NCI-H1436 (cell line): ENCODE results near the gene PREX1.

ENCODE experiments used
- DNase-seq: peaks from one replicate; lab custom pipeline; 2025; lab: John Stamatoyannopoulos, UW

The PREX1 gene

DNA sequence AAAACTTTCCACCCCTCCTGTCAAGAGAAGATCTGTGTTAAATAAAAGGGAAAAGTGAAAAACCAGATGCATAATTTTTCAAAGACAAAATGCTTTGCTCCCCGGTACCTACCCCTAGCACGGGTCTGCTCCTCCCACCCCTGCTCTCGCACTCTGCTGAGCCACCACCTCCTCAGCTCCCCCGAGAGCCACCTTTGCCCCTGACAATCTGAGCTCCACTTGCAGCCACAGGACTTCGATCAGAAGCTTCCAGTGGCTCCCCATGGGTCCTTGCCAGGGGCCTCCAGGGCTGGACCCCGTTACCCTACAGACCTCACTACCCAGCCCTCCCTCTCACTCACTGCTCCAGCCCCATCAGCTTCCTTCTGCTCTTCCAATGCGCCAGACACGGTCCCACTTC is 171.7 kb downstream of the PREX1 start:
- DNase-seq = no peak

- DNase-seq = no peak
These were observed 174.1 kb downstream of the PREX1 start for GRCh38 chr20:48653706-48654051.

- no peak for DNase-seq
These were observed 174.7 kb downstream of the PREX1 start for GRCh38 chr20:48652961-48653705.

DNA sequence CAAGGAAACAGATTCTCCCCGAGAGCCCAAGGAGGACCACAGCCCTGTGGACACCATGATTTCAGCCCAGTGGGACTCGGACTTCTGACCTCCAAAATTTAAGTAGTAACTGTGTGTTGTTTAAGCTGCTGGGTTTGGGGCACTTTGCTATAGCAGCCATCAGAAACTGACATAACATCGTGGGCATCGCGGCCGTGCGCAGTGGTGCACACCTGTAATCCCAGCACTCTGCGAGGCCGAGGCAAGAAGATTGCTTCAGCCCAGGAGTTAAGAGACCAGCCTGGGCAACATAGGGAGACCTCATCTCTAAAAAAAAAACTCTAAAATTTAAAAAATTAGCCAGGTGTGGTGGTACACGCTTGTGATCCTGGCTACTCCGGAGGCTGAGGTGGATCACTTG is 175.8 kb downstream of the PREX1 start:
- no peak for DNase-seq

GRCh38 chr20:48651271-48651670 is 176.5 kb downstream of the PREX1 start:
- DNase-seq = no peak

- no peak for DNase-seq
These were observed 177.9 kb downstream of the PREX1 start for GRCh38 chr20:48649868-48650267.

DNA sequence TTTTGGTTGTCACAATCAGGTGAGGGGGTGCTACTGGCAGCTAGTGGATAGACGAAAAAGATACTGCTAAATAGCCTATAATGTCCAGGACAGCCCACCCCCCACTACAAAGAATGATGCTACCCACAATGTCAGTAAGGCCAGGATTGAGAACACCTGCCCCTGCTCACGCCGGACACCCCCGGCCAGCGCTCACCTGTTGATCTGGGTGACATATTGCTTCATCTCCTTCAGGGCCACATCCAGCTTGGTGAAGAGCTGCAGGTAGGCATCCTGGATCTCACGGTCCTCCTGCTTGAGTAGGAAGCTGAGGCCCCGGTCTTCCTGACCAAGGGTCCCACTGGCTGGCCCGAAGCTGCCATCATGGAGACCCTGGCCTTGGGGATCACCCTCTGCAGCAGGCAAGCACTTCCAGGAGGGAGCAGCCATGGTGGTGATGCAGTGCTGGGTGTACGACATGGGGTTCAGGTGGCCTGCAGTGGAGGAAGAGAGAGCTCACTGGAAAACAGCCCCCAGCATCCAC is 178.6 kb downstream of the PREX1 start:
- no peak for DNase-seq

GRCh38 chr20:48648482-48649051 is 179.2 kb downstream of the PREX1 start:
- DNase-seq = no peak

DNA sequence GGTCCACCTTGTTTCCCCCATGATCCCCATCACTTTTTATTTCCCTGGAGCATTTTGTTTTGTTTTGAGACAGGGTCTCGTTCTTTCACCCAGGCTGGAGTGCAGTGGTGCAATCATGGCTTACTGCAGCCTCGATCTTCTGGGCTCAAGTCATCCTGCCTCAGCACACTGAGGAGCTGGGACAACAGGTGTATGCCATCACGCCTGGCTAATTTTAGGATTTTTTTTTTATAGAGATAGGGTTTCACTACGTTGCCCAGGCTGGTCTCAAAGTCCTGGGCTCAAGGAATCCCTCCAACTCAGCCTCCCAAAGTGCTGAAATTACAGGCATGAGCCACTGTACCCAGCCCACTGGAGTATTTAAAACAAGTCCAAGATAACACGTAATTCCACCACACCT is 179.9 kb downstream of the PREX1 start:
- no peak for DNase-seq

GRCh38 chr20:48645666-48646065 is 182.1 kb downstream of the PREX1 start:
- DNase-seq = no peak

DNA sequence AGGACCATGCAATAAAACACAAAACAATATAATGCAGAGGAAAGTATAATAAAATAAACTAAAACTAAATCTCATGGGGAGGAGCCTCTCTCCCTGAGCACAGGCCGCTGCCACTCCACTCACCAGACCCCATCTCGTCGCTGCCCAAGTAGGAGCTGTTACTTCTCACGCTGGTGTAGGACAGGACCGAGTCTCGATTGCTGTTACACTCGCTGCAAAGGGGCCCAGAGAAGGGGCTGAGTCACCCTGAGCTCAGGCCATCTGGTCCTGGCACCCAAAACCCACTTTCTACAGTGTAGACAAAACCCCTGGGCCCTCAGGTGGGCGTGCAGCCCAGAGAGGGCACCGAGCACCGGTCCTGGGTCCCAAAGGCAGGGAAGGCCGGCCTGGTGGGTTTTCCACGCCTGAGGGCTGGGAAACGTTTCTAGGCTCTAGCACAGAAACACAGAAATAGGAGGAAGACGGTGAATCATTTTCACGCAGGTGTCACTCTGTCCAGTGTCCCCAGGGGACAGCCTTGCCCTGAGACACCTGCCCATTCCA is 183.4 kb downstream of the PREX1 start:
- no peak for DNase-seq

DNA sequence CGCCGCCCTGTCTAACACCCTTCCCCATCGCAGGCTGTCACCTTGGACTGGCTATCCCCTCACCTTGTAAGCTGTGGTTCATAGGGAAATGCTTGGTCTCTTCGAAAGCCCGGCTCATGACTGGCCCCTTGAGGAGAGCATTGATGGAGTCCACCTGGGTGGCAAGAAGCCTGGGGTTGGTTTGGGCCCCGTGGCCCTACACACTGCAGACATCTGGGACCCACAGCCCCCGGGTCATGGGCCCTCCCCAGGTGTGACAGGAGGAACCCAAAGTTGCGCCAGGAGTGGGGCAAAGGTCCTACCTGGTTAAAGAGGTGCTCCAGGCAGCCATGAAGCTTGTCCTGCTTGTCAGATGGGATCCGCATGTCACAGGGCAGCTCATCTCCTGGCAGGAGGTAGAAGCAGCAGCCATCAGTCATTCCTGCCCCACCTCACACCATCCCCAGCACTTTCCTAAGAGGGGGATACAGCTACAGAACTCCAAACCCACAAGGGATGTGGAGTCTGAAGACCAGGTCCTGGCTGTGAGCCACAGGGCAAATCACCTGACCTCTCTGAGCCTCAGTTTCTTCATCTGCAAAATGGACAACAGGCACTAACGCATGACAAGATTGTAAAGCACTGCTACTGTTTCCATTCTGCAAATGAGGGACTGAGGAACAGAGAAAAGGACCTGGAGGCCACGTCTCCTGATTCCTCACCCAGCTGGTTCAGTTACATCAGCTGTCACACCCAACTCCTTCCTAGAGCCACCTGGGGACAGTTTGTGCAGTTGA is 185.5 kb downstream of the PREX1 start:
- no peak for DNase-seq

DNA sequence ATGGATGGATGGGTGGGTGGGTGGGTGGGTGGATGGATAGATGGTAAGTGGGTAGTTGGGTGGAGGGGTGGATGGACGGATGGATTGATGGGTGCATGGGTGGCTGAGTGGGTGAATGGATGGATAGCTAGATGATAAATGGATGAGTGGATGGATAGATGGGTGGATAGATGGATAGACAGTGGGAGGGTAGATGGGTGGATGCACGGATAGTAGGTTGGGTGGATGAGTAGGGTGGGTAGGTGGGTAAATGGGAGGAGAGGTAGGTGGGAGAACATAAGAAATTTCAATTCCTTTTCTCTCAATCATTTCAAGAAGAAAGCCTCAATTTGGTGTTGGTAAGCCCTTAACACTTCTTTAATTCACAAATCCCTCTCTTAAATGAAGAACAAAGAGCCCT is 186.9 kb downstream of the PREX1 start:
- no peak for DNase-seq

DNA sequence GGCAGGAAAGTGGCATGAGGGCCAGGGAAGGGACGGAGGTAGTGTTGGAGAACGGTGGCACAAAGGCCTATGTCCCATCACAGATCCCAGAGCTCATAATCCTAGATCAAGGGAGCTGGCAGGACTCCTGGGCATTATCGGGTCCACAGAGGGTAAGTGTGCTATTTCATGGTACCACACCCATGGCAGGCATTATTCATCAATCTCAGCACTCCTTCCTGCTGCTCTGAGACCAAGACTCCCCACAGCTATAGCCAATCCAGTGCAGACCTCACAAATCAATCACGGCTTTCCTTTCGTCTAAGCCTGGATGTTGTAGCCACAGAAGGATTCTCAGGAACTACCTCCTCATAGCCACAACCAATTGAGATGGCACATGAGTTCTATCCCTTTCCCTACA is 187.9 kb downstream of the PREX1 start:
- DNase-seq = no peak

DNA sequence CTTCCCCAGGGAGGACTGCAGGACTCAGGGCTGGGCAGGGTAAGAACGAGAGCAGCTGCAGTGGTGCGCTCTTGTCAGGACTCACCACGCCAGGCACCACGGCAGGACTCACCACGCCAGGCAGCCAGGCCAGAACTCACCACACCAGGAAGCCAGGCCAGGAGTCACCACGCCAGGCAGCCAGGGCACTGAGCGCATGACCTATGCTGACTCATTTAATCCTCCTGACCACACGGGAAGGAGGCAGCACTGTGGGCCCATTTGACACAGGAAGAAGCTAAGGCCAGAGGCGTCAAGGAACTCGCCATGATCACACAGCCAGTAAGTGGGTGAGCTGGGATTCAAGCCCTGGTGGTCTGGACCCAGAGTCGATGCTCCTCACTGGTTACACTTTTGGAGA is 189.3 kb downstream of the PREX1 start:
- no peak for DNase-seq

DNA sequence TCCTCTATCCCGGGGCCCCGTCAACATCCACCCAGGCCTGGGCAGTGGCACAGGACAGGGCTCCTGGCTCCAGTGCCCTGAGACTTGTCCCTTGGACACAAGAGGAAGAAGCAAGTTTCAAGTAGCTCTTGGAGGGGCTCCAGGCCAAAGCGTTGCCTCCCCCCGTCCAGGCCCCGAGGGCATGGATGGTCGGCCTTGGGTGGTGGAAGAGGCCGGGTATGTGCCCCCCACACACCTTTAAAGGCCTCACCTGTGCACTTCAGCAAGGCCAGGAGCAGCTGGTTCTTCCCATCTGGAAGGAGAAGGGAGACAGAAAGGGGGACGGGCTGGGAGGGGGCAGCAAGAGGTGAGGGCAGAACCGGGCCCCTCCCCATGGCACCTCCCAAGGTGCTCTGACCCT is 190.3 kb downstream of the PREX1 start:
- no peak for DNase-seq

DNA sequence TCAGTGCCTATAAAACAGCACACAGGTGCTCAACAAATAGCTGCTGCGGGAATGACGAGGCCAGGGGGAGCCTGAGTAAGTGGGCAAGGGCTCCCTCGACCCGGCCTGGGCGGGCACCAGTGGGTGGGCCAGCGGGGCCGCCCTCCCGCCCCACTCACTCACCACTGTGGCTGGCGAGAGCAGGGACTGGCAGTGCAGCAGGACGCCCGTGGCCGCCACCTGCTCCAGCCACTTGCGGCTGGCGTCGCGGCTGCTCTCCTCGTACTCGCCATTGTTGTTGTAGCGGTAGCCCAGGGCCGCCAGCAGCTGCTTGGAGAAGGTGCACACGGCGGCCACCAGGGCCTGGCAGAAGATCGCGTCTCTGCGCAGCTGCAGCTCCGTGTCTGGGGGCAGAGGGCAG is 191.5 kb downstream of the PREX1 start:
- DNase-seq = no peak

DNA sequence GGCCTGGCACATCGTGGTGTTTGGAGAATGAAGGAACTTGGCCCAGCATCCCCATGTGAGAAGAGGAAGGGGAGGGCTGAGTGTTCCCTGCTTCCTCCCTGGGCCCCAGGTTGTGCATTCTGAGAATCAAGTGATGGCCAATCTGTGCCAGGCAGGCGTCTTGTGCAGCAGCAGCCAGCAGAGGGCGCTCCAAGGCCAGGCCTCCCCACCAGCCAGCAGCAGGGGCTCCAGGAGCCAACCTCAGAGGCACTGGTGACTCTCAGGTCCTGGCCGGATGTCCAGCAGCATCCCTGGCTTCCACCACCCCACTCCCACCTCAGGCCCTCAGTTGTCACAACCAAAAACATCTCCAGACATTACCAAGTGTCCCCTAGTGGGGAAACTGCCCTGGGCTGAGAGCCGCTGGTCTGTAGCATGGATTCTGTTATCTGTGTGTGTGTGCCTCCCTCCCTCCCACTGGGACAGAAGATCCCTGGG is 192.0 kb downstream of the PREX1 start:
- peak; percentile 10 for DNase-seq

- DNase-seq = no peak
These were observed 192.4 kb downstream of the PREX1 start for GRCh38 chr20:48635361-48635760.

- no peak for DNase-seq
These were observed 193.2 kb downstream of the PREX1 start for GRCh38 chr20:48634641-48635040.

DNA sequence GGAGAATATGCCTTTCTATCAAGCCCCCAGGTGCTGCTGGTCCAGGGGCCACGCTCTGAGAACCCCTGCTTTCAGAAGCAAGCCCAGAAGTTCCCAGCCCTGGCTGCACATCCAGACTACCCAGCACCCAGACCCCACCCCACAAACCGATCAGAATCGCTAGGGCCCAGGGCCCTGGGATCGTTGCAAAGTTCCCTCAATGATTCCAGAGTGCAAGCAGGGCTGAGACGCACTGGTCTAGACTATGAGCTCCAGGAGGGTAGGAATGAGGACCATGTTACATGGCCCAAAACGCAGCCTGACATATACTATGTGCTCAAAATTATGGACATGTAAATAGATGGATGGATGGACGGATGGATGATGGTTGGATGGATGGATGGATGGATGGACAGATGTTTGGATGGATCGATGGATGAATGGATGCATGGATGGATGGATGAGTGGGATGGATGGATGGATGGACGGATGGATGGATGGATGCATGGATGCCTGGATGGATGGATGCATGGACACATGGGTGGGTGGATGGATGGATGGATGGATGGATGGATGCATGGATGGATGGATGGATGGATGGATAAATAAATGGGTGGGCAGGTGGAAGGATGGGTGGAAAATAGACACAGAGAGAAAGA is 194.1 kb downstream of the PREX1 start:
- DNase-seq = no peak
